IPS DF 19.7 (cell line): ENCODE data around the gene TRPM2.

Source experiments
- DNase-seq: peaks from one replicate; pipeline ENCODE4 v3.0.0-alpha.2; 2013; ENCODE audit warnings: low read depth, low spot score

TRPM2 gene

GRCh38 chr21:44443891-44444285, 90.5 kb downstream of the TRPM2 start:
- DNase-seq, result no peak

GRCh38 chr21:44444286-44444931, 91.0 kb downstream of the TRPM2 start:
- peak; percentile 35 for DNase-seq

GRCh38 chr21:44445145-44445812, 91.9 kb downstream of the TRPM2 start:
- DNase-seq, result no peak

- no peak for DNase-seq
Measured at GRCh38 chr21:44448651-44449131, 95.3 kb downstream of the TRPM2 start.

DNA sequence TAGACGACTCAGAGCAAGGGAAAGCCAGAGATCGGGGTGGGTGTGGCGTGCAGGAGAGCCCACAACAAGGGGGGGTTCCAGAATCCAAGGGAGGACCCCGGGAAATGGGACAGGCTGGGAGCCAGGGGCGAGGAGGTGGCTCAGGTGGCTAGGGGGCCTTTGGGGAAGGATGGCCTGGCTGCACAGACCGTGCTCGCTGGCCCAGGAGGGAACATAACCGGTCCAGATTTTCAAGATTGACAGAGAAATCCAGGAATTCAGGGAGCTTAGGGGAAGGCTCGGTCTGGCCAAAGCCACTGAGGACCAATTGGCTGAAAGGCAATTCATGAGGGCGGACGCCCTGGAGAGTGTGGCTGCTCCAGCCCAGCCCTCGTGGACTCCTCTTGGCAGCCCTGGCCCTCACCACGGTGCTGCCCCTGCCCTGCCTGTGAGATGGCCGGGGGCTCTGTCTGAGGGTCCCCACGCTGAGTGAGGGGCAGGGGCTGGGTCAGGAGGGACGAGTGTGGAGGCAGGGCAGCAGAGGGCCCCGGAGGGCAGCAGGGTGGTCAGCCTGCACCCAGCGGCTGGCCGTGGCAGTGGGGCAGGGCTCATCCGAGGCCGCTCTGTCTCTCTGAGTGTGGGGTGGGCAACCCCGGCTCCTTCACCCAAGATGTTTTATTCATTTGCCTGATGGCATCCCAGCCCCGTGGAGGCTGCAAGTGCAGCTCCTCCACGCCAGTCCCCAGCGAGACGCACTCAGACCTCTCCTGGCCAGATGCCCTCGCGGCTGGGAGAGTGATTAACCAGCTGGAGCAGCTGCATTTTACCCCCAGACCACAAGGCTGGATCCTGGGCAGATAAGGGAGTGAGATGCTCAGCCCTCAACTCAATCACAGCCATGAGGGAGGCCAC, 96.3 kb downstream of the TRPM2 start:
- DNase-seq, result no peak

GRCh38 chr21:44450402-44450801, 97.0 kb downstream of the TRPM2 start:
- no peak for DNase-seq

GRCh38 chr21:44450999-44451398, 97.6 kb downstream of the TRPM2 start:
- DNase-seq, result no peak

- DNase-seq, result no peak
Measured at GRCh38 chr21:44453120-44453519, 99.7 kb downstream of the TRPM2 start.

- no peak for DNase-seq
Measured at GRCh38 chr21:44454058-44454457, 100.6 kb downstream of the TRPM2 start.

DNA sequence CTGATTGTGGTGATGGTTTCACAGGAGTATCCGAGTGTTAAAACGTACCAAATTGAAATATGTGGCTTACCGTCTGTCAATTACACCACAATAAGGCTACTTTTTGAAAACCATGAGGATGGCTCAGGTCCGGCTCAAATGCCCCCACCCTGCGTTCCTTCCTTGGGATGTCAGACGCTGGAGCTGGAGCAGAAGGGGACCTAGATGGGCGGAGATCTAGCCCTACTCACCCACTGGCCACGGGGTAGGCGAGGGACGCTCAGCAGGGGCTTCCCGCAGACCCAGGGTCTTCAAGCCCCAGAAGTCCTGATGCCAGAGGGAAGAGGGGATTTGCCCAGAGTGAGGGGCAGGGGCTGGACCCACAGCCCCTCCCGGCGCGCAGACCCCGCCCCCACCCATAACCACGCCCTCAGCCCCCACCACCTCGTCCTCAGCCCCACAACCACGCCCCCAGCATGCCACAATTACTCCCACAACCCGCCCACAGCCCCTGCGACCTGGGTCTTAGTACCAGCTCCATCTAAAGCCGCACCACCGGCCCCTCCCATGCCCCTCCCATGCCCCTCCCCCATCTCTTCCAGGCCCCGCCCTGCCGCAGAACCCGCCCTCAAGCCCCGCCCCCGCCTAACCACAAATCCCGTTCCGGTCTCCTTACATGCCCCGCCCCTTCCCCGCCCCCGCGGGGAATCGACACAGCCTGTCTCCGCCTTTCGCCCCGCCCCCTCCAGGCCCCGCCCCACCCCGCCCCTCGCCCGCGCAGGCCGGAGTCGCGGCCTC, 101.5 kb downstream of the TRPM2 start, which contains the start of gene LRRC3:
LRRC3 (plus strand) TSS at position 764 of the 777 bp plus-strand sequence. CDS start 1,135 bp downstream, outside the sequence.
- peak; percentile 48 for DNase-seq

GRCh38 chr21:44455524-44456213, 102.2 kb downstream of the TRPM2 start:
- no peak for DNase-seq

- DNase-seq, result no peak
Measured at GRCh38 chr21:44456214-44456914, 102.9 kb downstream of the TRPM2 start.

DNA sequence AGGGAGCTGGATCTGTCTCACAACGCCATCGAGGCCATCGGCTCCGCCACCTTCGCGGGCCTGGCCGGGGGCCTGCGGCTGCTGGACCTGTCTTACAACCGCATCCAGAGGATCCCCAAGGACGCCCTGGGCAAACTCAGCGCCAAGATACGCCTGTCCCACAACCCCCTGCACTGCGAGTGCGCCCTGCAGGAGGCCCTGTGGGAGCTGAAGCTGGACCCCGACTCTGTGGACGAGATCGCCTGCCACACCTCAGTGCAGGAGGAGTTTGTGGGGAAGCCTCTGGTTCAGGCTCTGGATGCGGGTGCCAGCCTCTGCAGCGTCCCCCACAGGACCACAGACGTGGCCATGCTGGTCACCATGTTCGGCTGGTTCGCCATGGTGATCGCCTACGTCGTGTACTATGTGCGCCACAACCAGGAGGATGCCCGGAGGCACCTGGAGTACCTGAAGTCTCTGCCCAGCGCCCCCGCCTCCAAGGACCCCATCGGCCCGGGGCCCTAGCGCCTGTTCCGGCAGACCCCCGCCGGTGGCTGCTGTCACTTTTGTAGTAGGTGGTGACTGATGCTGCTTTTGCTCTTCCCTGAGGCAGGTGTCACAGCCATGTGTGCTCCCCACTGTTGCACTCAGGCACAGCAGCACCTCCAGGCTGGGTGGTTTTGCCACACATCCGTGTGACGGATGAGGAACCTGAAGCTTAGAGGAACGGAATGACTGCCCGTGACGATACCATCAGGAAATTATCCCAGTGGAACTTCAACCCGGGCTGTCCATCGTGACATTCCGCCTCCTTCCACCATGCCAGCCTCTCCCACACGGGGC, 103.7 kb downstream of the TRPM2 start:
- DNase-seq, result no peak

GRCh38 chr21:44458971-44459711, 105.7 kb downstream of the TRPM2 start:
- DNase-seq, result no peak

DNA sequence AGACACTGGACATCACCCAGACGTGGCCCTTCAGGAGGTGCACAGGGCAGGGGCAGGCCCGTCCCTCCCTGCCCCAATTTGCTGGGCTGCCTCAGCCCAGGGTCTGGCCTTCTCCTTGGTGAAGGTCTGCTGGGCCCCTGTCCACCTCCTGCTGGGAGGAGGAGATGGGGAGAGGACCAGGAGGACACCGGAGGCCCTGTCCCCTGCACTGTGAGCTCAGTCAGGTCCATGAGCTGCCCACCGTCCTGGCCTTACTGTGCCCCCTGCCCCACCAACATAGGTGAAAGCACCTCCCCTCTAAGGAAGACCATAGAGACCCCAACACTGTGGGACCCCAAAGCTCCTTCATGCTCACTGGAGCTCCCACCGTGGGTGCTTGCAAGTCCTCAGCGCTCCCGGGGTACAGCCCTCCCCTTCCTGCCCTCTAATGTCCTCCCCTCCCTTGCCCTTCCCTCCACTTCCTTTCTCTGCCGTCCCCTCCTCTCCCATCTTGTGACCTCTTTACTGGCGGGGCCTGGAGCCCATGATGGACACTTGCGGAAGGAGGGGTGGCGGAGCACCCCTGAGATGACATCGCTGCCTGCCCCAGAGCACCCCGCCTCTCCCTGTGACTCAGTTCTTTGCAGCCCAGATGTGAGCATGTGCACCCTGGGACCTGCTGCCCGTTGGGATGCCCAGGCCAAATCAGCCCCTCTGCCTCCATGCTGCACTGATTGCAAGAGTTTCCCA, 106.5 kb downstream of the TRPM2 start:
- DNase-seq, result no peak

DNA sequence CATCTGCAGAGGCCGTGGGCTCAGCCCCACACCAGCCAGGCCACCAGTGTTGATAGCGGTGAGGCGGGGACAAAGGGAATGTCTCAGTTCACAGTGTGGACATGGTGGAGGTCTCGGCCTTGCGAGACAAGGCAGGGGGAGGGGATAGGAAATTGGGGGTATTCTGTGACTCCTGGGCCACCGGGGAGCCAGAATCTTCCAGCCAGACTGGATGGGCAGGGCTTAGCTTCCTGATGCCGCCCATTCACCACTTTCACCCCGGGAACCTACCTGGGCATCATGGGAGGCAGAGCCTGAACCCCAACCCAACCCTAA, 107.0 kb downstream of the TRPM2 start:
- no peak for DNase-seq

DNA sequence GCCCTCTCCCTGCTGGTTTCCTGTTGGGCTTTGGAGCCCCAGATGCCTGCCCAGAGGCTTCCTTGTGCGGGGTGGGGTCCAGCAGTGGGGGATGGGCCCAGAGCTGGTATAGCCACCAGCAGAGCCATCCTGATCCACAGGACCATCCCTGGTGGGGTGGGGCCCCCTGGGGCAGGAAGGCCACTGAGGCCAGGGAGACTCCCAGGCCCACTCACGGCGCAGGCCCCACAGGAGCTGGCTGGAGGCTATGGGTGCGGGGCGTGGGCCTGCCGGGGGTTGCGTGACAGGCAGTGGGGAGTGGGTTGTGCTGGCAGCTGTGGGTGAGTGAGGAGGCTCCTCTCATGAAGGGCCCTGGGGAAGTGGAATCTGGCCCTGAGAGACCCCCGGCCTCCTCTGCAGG, 107.6 kb downstream of the TRPM2 start:
- no peak for DNase-seq

DNA sequence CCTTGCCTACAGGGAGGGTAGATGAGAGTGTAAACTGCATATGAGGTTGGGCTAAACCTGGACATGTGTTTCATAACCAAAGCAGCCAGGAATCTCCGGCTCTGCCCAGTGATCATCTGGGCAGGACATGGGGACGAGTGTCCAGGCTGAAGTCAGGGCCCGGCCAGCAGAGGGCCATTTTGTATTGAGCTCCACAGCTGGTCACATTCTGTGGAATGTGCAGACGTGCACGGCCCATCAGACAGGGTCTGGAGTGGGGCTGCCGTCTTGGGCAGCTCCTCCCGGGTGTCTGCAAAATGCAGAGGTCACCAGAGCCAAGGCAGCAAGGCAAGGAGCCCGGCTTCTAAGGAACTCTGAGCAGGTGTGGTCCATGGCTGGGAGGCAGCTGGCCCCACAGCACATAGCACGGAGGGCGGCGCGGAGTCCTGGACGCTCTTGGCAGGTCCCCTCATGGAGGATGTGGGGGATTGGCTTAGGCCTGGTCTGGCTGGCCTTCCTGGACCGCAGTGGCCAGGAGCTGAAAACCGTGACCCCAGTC, 108.1 kb downstream of the TRPM2 start:
- DNase-seq, result no peak
